Omental fat pad (tissue), 4 donors: ENCODE data around the gene TMEM259. TPM values are rescaled to one million over a fixed set of nuclear protein-coding genes. Genes with fewer than 3 reads are reported as not detected.

ENCODE experiments used
- ATAC-seq: fragments of 150-250 bp; one replicate; pipeline ENCODE4 v1.9.1; 2016; ENCODE audit warnings: mild to moderate bottlenecking, moderate library complexity; ENCODE audit not compliant: low FRiP score
- DNase-seq: peaks from one replicate; pipeline ENCODE4 v3.0.0-alpha.2; 2019; ENCODE audit warnings: low spot score
- total RNA-seq, 4 donors: library from RNA; depleted of rRNA; stranded (reverse); fragments of >200 nt; gene quantifications; one replicate each; pipeline ENCODE4 v1.1.0, GENCODE V29; 2016
- TF ChIP-seq, protein P1 (sequence below), 3 donors: fragments of 450-650 bp; IDR thresholded peaks; one replicate each; pipeline ENCODE4 v1.5.1; 2016 to 2017; ENCODE audit warnings: antibody characterized with exemption in 3 of 3, mild to moderate bottlenecking in 3 of 3, moderate library complexity in 2 of 3

TMEM259 gene
- total RNA-seq, 4 donors from 2014 or later = 112 to 164 (median 161) TPM

GRCh38 chr19:1054102-1055027 lies 33.4 kb upstream of the TMEM259 start:
- TF ChIP-seq, protein P1, sequence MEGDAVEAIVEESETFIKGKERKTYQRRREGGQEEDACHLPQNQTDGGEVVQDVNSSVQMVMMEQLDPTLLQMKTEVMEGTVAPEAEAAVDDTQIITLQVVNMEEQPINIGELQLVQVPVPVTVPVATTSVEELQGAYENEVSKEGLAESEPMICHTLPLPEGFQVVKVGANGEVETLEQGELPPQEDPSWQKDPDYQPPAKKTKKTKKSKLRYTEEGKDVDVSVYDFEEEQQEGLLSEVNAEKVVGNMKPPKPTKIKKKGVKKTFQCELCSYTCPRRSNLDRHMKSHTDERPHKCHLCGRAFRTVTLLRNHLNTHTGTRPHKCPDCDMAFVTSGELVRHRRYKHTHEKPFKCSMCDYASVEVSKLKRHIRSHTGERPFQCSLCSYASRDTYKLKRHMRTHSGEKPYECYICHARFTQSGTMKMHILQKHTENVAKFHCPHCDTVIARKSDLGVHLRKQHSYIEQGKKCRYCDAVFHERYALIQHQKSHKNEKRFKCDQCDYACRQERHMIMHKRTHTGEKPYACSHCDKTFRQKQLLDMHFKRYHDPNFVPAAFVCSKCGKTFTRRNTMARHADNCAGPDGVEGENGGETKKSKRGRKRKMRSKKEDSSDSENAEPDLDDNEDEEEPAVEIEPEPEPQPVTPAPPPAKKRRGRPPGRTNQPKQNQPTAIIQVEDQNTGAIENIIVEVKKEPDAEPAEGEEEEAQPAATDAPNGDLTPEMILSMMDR (IDR thresholded peaks at IDR 0.05) = no peak
- ATAC-seq (no peak), DNase-seq (no peak)

DNA sequence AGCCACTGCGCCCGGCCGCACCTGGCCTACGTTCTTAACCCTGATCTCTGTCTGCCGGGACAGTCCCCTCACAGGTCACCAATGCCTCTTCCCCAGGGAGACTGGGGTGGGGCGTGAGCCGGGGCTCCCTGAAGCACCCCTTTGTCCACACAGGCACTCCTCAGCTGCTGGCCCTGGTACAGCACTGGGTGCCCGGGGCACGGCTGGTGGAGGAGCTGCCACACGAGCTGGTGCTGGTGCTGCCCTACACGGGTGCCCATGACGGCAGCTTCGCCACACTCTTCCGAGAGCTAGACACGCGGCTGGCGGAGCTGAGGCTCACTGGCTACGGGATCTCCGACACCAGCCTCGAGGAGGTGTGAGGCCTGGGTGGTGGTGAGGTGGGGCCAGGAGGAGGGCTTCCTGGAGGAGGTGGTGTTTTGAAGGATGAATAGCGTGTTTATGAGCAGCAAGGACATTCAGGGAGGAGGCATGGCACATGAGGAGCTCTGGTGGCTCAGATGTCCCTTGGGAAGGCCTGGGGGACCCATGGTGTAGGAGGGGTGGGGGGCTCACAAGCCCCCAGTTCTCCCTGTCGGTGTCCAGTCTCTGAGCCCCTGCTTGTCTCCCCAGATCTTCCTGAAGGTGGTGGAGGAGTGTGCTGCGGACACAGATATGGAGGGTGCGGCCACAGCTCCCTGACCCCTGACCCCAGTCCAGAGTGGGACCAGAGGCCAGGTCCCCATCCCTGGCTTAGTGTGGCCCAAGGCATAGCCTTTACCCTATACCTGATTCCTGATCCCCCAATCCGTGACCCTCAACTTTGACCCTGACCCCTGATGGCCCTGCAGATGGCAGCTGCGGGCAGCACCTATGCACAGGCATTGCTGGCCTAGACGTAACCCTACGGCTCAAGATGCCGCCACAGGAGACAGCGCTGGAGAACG lies 32.5 kb upstream of the TMEM259 start:
- TF ChIP-seq, protein P1 (IDR thresholded peaks at IDR 0.05) = no peak
- ATAC-seq (no peak), DNase-seq (no peak)

GRCh38 chr19:1052349-1052975 lies 31.5 kb upstream of the TMEM259 start:
- DNase-seq = no peak
- no peak for ATAC-seq
- TF ChIP-seq, protein P1 (IDR thresholded peaks at IDR 0.05) = no peak

DNA sequence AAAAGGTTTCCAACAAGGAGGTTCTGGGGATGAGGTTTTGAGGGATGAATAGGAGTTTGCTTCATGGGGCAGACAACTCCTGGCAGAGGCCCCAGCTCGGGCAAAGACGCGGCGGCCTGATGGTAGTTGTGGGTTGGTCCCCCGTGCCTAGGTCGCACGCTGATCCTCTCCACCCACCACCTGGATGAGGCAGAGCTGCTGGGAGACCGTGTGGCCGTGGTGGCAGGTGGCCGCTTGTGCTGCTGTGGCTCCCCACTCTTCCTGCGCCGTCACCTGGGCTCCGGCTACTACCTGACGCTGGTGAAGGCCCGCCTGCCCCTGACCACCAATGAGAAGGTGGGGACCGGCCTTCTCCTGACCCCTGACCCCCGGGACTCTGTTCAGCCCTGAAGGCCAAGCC lies 30.9 kb upstream of the TMEM259 start:
- ATAC-seq (no peak), DNase-seq (no peak)
- TF ChIP-seq, protein P1 (IDR thresholded peaks at IDR 0.05) = no peak

DNA sequence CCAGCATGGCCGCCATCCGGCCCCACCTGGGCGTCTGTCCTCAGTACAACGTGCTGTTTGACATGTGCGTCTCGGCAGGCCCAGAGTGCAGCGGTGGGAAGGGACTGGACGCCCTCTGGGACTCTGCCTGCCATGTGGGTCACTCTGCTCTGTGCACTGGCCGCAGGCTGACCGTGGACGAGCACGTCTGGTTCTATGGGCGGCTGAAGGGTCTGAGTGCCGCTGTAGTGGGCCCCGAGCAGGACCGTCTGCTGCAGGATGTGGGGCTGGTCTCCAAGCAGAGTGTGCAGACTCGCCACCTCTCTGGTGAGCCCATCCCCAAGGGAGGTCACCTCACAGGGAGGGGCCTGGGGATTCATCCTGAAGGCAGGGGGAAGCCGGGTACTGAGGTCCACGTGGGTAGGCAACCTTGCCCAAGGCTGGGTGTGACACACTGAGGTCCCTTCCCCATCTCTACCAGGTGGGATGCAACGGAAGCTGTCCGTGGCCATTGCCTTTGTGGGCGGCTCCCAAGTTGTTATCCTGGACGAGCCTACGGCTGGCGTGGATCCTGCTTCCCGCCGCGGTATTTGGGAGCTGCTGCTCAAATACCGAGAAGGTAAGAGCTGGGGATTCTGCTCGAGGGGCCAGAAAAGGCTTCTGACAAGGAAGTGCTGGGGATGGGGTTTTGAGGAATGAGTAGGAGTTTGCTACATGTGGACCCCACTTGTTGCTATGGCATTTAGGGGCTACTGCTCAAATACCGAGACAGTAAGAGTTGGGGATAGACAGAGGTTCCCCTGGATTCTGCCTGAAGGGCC lies 30.3 kb upstream of the TMEM259 start:
- DNase-seq (no peak), ATAC-seq (no peak)

More for the DNA sequence above, 30.3 kb upstream of the TMEM259 start:
- TF ChIP-seq, protein P1 (IDR thresholded peaks at IDR 0.05) = no peak
